Keratinocyte (primary cell): Measurements from ENCODE around the gene ZDHHC9. TPM values are rescaled to one million over a fixed set of nuclear protein-coding genes. Genes with fewer than 3 reads are reported as not detected.

Experiments used
- DNase-seq: peaks from one replicate; pipeline ENCODE4 v3.0.0-alpha.2; 2011; ENCODE audit warnings: low read depth, missing footprints, low spot score
- FAIRE-seq: peaks from 2 replicates; lab custom pipeline; 2011; peaks lifted over from hg19 to GRCh38; lab: Jason Lieb, UNC
- H2AFZ ChIP-seq: 2 replicates; pipeline ENCODE4 v1.6.0; 2012; ENCODE audit warnings: low read length, control low read depth, inconsistent platforms; ENCODE audit not compliant: control insufficient read depth
- H3K27ac ChIP-seq: 2 replicates; pipeline ENCODE4 v1.5.1; 2011; ENCODE audit warnings: low read length; ENCODE audit not compliant: control insufficient read depth, insufficient read depth
- H3K27me3 ChIP-seq: 3 replicates; pipeline ENCODE4 v1.6.0; 2011; ENCODE audit warnings: low read length; ENCODE audit not compliant: control insufficient read depth, insufficient read depth; ENCODE audit errors: extremely low read depth
- H3K36me3 ChIP-seq, 2 experiments: 2 replicates in 1 of 2; 3 replicates in 1 of 2; pipeline ENCODE4 v1.5.1; 2011; ENCODE audit warnings: low read length in 2 of 2, mild to moderate bottlenecking in 1 of 2; ENCODE audit not compliant: control insufficient read depth in 2 of 2, insufficient read depth in 2 of 2; ENCODE audit errors: extremely low read depth in 1 of 2
- H3K4me1 ChIP-seq: 3 replicates; pipeline ENCODE4 v1.5.1; 2011; ENCODE audit warnings: low read length; ENCODE audit not compliant: control insufficient read depth, insufficient read depth; ENCODE audit errors: extremely low read depth
- H3K4me2 ChIP-seq: 3 replicates; pipeline ENCODE4 v1.6.0; 2011; ENCODE audit warnings: low read depth, low read length; ENCODE audit not compliant: control insufficient read depth, insufficient read depth; ENCODE audit errors: extremely low read depth
- H3K4me3 ChIP-seq, 3 experiments: fragments of 200-600 bp in 1 of 3; sonication (generic) in 1 of 3; 2 replicates in 2 of 3; 3 replicates in 1 of 3; pipeline ENCODE4 v1.5.1; 2011 to 2016; ENCODE audit warnings: low read length in 3 of 3, mild to moderate bottlenecking in 3 of 3, control low read depth in 2 of 3, inconsistent platforms in 1 of 3, low read depth in 1 of 3, mixed read lengths in 1 of 3, mixed run types in 1 of 3, moderate library complexity in 1 of 3; ENCODE audit not compliant: control insufficient read depth in 2 of 3, insufficient read depth in 2 of 3; ENCODE audit errors: extremely low read depth in 1 of 3
- H3K79me2 ChIP-seq: 2 replicates; pipeline ENCODE4 v1.6.0; 2012; ENCODE audit warnings: low read length; ENCODE audit not compliant: control insufficient read depth, insufficient read depth
- H3K9ac ChIP-seq: 3 replicates; pipeline ENCODE4 v1.6.0; 2011; ENCODE audit warnings: low read length; ENCODE audit not compliant: control insufficient read depth, insufficient read depth; ENCODE audit errors: extremely low read depth
- H3K9me1 ChIP-seq: 3 replicates; pipeline ENCODE4 v1.6.0; 2011; ENCODE audit warnings: low read length; ENCODE audit not compliant: control insufficient read depth, insufficient read depth; ENCODE audit errors: extremely low read depth
- H3K9me3 ChIP-seq: 2 replicates; pipeline ENCODE4 v1.5.1; 2012; ENCODE audit warnings: low read depth, low read length; ENCODE audit not compliant: control insufficient read depth
- H4K20me1 ChIP-seq: 3 replicates; pipeline ENCODE4 v1.6.0; 2011; ENCODE audit warnings: low read length; ENCODE audit not compliant: control insufficient read depth, insufficient read depth; ENCODE audit errors: extremely low read depth
- EZH2 ChIP-seq: IDR thresholded peaks from one replicate; pipeline ENCODE4 v1.6.1; 2012; ENCODE audit warnings: inconsistent platforms, mild to moderate bottlenecking, low read length, moderate library complexity
- dilution Hi-C: fragments of 300-500 bp; cut with MboI; formaldehyde crosslinking; loops from one replicate; pipeline ENCODE4 v1.7.0; 2020; ENCODE audit warnings: low sequenced_read_pairs; ENCODE audit not compliant: extremely low pct_ligation_motif_present
- polyA plus RNA-seq, 5 experiments: library from polyadenylated mRNA; depleted of rRNA in 3 of 5; stranded (reverse) in 3 of 5; stranded (forward) in 1 of 5; unstranded in 1 of 5; fragments of >200 nt; gene quantifications; 1 replicate in 1 of 5; 2 replicates in 3 of 5; 3 replicates in 1 of 5; pipeline versions ENCODE4 v1.2.1 to v1.2.3, GENCODE V29; 2011 to 2012; ENCODE audit warnings: missing spikeins in 2 of 5, low read depth in 1 of 5, low replicate concordance in 1 of 5
- TF ChIP-seq, protein P1 (sequence below), 3 experiments: IDR thresholded peaks in 1 of 3; conservative IDR thresholded peaks in 1 of 3; optimal IDR thresholded peaks in 1 of 3; 2 replicates in 2 of 3; 3 replicates in 1 of 3; pipeline versions ENCODE3 to v1.5.1; 2011; ENCODE audit warnings: low read length in 3 of 3, mild to moderate bottlenecking in 3 of 3, moderate library complexity in 2 of 3, control low read depth in 1 of 3, inconsistent platforms in 1 of 3; ENCODE audit not compliant: insufficient read depth in 2 of 3; ENCODE audit errors: extremely low read depth in 1 of 3

ZDHHC9 gene
- polyA plus RNA-seq, 1 donor (not counting 4 experiments of a cell fraction or from before 2014, with no cell fraction given), result 30.0 TPM

DNA sequence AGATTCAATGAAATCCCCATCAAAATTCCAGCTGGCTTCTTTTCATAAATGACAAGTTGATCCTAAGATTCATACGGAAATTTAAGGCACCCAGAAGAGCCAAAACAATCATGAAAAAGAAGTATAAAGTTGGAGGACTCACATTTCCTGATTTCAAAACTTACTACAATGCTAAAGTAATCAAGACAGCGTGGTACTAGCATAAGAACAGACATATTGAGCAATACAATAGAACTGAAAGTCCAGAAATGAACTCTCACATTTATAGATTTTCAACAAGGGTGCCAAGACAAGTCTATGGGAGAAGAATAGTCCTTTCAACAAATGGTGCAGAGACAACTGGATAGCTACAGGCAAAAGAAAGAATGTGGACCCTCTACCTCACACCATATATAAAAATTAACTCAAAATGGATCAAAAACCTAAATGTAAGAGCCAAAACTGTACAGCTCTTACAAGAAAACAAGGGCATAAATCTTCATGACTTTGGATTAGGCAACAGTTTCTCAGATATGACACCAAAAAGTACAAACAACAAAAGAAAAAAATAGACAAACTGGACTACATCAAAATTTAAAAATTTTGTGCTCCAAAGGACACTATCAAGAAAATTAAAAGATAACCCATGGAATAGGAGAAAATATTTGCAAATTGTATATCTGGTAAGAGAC, 35.4 kb downstream of the ZDHHC9 start:
- Histone ChIP-seq H3K79me2 (no peaks in the 10 kb centered on the region), H3K9ac (no peak overlapping the region), H3K4me1 (no peaks in the 10 kb centered on the region), H3K36me3 (no peaks in the 10 kb centered on the region), H4K20me1 (no peaks in the 10 kb centered on the region), H3K4me3 (no peak overlapping the region), H3K9me1 (no peaks in the 10 kb centered on the region), H3K27ac (no peak overlapping the region), H3K9me3 (no peaks in the 10 kb centered on the region), H3K27me3 (no peaks in the 10 kb centered on the region), H2AFZ (no peak overlapping the region), H3K4me2 (no peak overlapping the region)
- TF ChIP-seq, protein P1, sequence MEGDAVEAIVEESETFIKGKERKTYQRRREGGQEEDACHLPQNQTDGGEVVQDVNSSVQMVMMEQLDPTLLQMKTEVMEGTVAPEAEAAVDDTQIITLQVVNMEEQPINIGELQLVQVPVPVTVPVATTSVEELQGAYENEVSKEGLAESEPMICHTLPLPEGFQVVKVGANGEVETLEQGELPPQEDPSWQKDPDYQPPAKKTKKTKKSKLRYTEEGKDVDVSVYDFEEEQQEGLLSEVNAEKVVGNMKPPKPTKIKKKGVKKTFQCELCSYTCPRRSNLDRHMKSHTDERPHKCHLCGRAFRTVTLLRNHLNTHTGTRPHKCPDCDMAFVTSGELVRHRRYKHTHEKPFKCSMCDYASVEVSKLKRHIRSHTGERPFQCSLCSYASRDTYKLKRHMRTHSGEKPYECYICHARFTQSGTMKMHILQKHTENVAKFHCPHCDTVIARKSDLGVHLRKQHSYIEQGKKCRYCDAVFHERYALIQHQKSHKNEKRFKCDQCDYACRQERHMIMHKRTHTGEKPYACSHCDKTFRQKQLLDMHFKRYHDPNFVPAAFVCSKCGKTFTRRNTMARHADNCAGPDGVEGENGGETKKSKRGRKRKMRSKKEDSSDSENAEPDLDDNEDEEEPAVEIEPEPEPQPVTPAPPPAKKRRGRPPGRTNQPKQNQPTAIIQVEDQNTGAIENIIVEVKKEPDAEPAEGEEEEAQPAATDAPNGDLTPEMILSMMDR (optimal IDR thresholded peaks at IDR 0.05 in 1 of 3, IDR thresholded peaks at IDR 0.05 in 1 of 3, conservative IDR thresholded peaks at IDR 0.05 in 1 of 3; ENCODE audit: extremely low read depth in 1 of 3, insufficient read depth in 2 of 3, low read length in 3 of 3), result no peak
- TF ChIP-seq EZH2, result no peak
- dilution Hi-C loops, result no loop called here
- DNase-seq (no peak), FAIRE-seq (no peak)

DNA sequence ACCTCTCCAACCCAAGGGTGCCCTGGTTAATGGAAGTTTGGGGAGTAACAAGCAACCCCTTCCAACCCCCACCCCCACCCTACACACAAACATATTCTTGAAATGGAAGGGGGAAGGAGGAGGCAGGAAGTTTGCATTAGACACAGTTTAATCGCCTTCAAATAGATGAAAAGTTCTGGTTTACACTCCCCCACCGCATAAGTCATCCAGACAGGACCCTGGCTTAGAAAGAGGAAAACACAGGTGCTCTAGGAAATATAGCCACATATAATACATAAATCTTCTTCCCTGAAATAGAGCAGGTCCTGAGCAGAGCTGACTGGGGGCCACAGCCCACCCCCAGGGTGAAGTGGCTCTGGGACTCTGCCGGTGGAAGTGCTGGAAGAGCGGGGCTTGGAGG, 38.9 kb downstream of the ZDHHC9 start:
- no peak for FAIRE-seq
- no peak overlapping the region for H3K4me3 ChIP-seq
- no peaks in the 10 kb centered on the region for H3K79me2 ChIP-seq
- dilution Hi-C loops, result no loop called here
- H3K9ac ChIP-seq, result no peak overlapping the region
- H3K27me3 ChIP-seq, result no peaks in the 10 kb centered on the region
- no peak for DNase-seq
- H3K9me3 ChIP-seq, result no peaks in the 10 kb centered on the region
- TF ChIP-seq EZH2, result no peak
- TF ChIP-seq, protein P1 (optimal IDR thresholded peaks at IDR 0.05 in 1 of 3, IDR thresholded peaks at IDR 0.05 in 1 of 3, conservative IDR thresholded peaks at IDR 0.05 in 1 of 3; ENCODE audit: extremely low read depth in 1 of 3, insufficient read depth in 2 of 3, low read length in 3 of 3), result no peak
- no peaks in the 10 kb centered on the region for H3K9me1 ChIP-seq
- H4K20me1 ChIP-seq, result no peaks in the 10 kb centered on the region
- H3K36me3 ChIP-seq, result no peaks in the 10 kb centered on the region
- H3K27ac ChIP-seq, result no peak overlapping the region
- H2AFZ ChIP-seq, result no peak overlapping the region
- H3K4me1 ChIP-seq, result no peaks in the 10 kb centered on the region
- H3K4me2 ChIP-seq, result no peak overlapping the region
